ENCODE results near the gene MPZL1. TPM values are rescaled to one million over a fixed set of nuclear protein-coding genes. Genes with fewer than 3 reads are reported as not detected.

MPZL1 gene
- total RNA-seq, 3 donors from 2014 or later = 95.6 to 117 (median 103) TPM

DNA sequence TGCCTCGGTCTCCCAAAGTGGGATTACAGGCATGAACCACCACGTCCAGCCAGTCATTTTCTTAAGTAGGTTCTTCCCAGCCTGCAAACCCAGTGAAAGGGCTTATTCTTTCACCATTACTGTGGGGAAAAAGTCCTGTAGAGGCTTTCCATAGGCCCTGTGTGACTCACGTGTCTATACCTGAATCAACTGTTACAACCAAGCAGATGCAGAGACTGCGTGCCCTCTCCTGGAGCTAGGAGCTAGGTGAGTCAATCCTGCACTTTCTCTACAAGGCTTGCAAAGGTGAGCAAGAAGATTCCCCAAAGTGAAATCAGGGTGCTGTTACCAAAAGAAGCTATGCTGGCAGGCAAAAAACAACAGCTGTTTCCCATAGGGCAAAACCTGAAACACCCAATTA lies 13.8 kb upstream of the MPZL1 start:
- H3K4me3 ChIP-seq = no peak overlapping the region
- intact Hi-C loops (cut with DNase I, micrococcal nuclease) = no loop called here
- peaks cover 6% of the 10 kb centered on the region for H3K4me1 ChIP-seq (ENCODE audit: low read depth)
- ATAC-seq = no peak
- no peak for DNase-seq
- no peaks in the 10 kb centered on the region for H3K9me3 ChIP-seq
- H3K36me3 ChIP-seq (ENCODE audit: low read depth) = no peaks in the 10 kb centered on the region
- TF ChIP-seq CTCF (IDR thresholded peaks at IDR 0.05) = no peak

DNA sequence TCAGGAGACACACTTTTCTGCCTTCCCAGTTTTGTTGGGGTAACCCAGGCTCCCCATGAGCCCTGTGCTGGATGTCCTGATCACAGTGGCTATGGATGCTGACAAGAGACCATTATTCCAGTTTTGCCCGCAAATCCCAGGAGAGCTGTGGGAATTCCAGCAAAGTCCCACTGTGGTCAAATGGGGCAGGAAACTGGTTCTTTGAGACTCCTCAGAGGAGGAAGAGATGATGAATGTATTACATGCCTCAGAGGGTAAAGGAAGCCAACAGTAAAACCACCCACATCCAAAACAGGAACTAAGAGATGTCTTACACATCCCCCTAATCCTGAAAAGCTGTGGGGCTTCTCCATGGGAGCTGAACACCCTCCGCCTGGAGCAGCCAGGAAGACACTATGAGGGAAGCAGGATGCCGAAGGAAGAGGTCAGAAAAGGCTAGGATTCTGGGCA lies 12.8 kb upstream of the MPZL1 start:
- DNase-seq = no peak
- Histone ChIP-seq H3K36me3 (ENCODE audit: low read depth) (no peaks in the 10 kb centered on the region), H3K4me1 (ENCODE audit: low read depth) (peaks cover 10% of the 10 kb centered on the region), H3K9me3 (no peaks in the 10 kb centered on the region), H3K4me3 (no peak overlapping the region)
- TF ChIP-seq CTCF (IDR thresholded peaks at IDR 0.05) = no peak
- no peak for ATAC-seq
- intact Hi-C loops (cut with DNase I, micrococcal nuclease) = no loop called here

DNA sequence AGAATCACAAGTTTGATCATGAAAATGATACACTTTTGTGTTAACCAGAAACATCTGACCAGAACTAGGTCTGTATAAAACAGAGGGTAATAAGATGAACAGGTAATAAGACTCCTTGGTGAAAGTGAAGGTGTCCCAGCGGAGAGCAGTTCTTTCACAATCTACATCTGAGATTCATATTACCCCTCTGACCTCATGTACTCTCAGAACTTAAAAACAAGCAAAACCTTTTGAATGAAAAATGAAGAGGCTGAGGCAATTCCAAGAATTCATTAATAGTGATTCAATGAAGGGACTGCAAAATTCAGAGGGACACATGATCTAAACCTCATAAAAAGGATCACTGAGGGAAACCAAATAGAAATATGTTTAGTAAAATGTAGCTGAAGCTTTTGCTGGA lies 10.9 kb upstream of the MPZL1 start:
- H3K4me1 ChIP-seq (ENCODE audit: low read depth) = peaks cover 10% of the 10 kb centered on the region
- H3K36me3 ChIP-seq (ENCODE audit: low read depth) = no peaks in the 10 kb centered on the region
- no peak overlapping the region for H3K4me3 ChIP-seq
- ATAC-seq = no peak
- no peak for TF ChIP-seq CTCF (IDR thresholded peaks at IDR 0.05)
- H3K9me3 ChIP-seq = no peaks in the 10 kb centered on the region
- intact Hi-C loops (cut with DNase I, micrococcal nuclease) = no loop called here
- no peak for DNase-seq

DNA sequence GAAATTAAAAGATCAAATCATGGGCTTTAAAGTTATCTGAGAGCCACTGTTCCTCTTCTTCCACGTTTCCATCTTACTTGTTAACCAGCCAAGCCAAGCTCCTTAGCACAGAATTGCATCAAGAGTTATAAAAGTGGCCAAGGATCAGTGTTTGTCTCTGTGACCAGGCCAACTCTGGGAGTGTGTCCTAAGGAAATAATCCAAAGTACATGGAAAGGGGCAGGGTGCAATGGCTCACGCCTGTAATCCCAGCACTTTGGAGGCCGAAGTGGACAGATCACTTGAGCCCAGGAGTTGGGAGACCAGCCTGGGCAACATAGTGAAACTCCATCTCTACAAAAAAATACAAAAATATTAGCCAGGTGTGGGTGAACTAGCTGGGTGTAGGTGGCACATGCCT lies 10.0 kb upstream of the MPZL1 start:
- ATAC-seq (peak; percentile 36), DNase-seq (peak in 2 of 3 donors; percentile 50 to 57)
- no peak for TF ChIP-seq CTCF (IDR thresholded peaks at IDR 0.05)
- intact Hi-C loops (cut with DNase I, micrococcal nuclease) = no loop called here
- Histone ChIP-seq H3K4me1 (ENCODE audit: low read depth) (peaks cover 10% of the 10 kb centered on the region), H3K9me3 (no peaks in the 10 kb centered on the region), H3K36me3 (ENCODE audit: low read depth) (no peaks in the 10 kb centered on the region), H3K4me3 (no peak overlapping the region)

GRCh38 chr1:167713330-167714081 lies 8.3 kb upstream of the MPZL1 start:
- DNase-seq = peak; percentile 40 to 74 (median 62)
- Histone ChIP-seq H3K4me1 (ENCODE audit: low read depth) (peaks cover 10% of the 10 kb centered on the region), H3K9me3 (no peaks in the 10 kb centered on the region), H3K36me3 (ENCODE audit: low read depth) (no peaks in the 10 kb centered on the region), H3K4me3 (no peak overlapping the region)
- intact Hi-C loops (cut with DNase I, micrococcal nuclease) = no loop called here
- TF ChIP-seq CTCF (IDR thresholded peaks at IDR 0.05) = no peak
- ATAC-seq = no peak

Measured in mucosa of descending colon (tissue), 3 donors.